ENCODE measurements around the gene ERCC6L2. TPM values are rescaled to one million over a fixed set of nuclear protein-coding genes. Genes with fewer than 3 reads are reported as not detected.

The ERCC6L2 gene
- total and polyA plus RNA-seq, 2 of the 8 experiments (the other 6 are each of a cell fraction or from before 2014, with no cell fraction given) = 9.8 to 50.0 TPM

GRCh38 chr9:95848764-95849163 is 26.7 kb upstream of the ERCC6L2 start (continued):
- TF ChIP-seq SIRT6 (IDR thresholded peaks at IDR 0.05; ENCODE audit: low read length) = no peak
- no peak for TF ChIP-seq EP300 (IDR thresholded peaks at IDR 0.05; ENCODE audit: borderline replicate concordance in 1 of 2, low read depth in 2 of 2, low read length in 2 of 2)
- TF ChIP-seq SIX5 (IDR thresholded peaks at IDR 0.05; ENCODE audit: low read depth, low read length) = no peak
